Measurements from ENCODE around the gene C1QL4. TPM values are rescaled to one million over a fixed set of nuclear protein-coding genes. Genes with fewer than 3 reads are reported as not detected.

Gene C1QL4
- total and polyA plus RNA-seq, 2 of the 8 experiments (the other 6 are each of a cell fraction or from before 2014, with no cell fraction given), result 0.28 to 0.63 TPM

DNA sequence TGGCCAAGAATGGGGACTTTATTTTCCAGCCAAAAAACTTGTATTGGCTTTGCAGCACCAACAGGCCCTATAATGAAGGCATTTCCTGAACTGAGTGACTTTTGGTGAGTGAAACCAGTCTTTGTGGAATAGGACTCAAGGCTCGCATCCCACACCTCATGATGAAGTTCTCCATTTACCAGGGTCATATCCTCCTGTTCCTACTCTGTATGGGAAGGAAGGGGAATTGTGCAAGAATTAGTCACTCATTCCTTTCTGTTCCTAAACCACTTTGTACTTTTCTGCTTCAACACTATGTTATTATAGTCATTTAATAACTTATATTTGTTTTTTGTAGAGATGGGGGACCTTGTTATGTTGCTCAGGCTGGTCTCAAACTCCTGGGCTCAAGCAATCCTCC, 28.0 kb upstream of the C1QL4 start (continued):
- TF ChIP-seq TEAD4 (IDR thresholded peaks at IDR 0.05; ENCODE audit: low read depth, low read length), result no peak
- no peak for TF ChIP-seq SIX5 (IDR thresholded peaks at IDR 0.05; ENCODE audit: low read depth, low read length)

All from H1 (cell line).